DOHH2 (cell line): ENCODE results near the gene RNF224.

ENCODE experiments used
- H3F3A ChIP-seq: fragments of 200-600 bp; sonication (generic), shearing (Covaris generic); 2 replicates; pipeline ENCODE4 v1.6.0; 2016; ENCODE audit warnings: antibody characterized with exemption, mild to moderate bottlenecking; ENCODE audit not compliant: control insufficient read depth, insufficient read depth
- H3K27ac ChIP-seq: fragments of 200-600 bp; sonication (generic); 2 replicates; pipeline ENCODE4 v1.5.1; 2014; ENCODE audit warnings: low read depth, mild to moderate bottlenecking, low read length, moderate library complexity
- H3K27me3 ChIP-seq: fragments of 200-600 bp; sonication (generic); 2 replicates; pipeline ENCODE4 v1.6.1; 2014; ENCODE audit warnings: mild to moderate bottlenecking, low read length, mixed read lengths; ENCODE audit not compliant: control insufficient read depth
- H3K36me3 ChIP-seq: fragments of 200-600 bp; sonication (generic); 2 replicates; pipeline ENCODE4 v1.6.1; 2014; ENCODE audit warnings: mild to moderate bottlenecking, low read length, moderate library complexity, mixed read lengths; ENCODE audit not compliant: control insufficient read depth
- H3K4me1 ChIP-seq: fragments of 200-600 bp; sonication (generic); 2 replicates; pipeline ENCODE4 v1.6.1; 2014; ENCODE audit warnings: mild to moderate bottlenecking, low read length, mixed read lengths; ENCODE audit not compliant: control insufficient read depth
- H3K4me2 ChIP-seq: fragments of 200-600 bp; sonication (generic); 2 replicates; pipeline ENCODE4 v1.6.0; 2014; ENCODE audit warnings: mild to moderate bottlenecking, low read length, moderate library complexity
- H3K4me3 ChIP-seq: fragments of 200-600 bp; sonication (generic); 2 replicates; pipeline ENCODE4 v1.5.1; 2014; ENCODE audit warnings: mild to moderate bottlenecking, low read length, mixed read lengths
- H3K79me2 ChIP-seq: fragments of 200-600 bp; sonication (generic); 2 replicates; pipeline ENCODE4 v1.6.1; 2014; ENCODE audit warnings: mild to moderate bottlenecking, low read length, mixed read lengths; ENCODE audit not compliant: control insufficient read depth
- H3K9me2 ChIP-seq: fragments of 200-600 bp; sonication (generic); replicated peaks from 2 replicates; pipeline ENCODE4 v1.6.1; 2014; ENCODE audit warnings: mild to moderate bottlenecking, low read length, mixed read lengths; ENCODE audit not compliant: control insufficient read depth
- H3K9me3 ChIP-seq: fragments of 200-600 bp; sonication (generic); 2 replicates; pipeline ENCODE4 v1.6.1; 2014; ENCODE audit warnings: antibody characterized with exemption, low read length, mixed read lengths; ENCODE audit not compliant: control insufficient read depth, insufficient read depth
- H4K20me1 ChIP-seq: fragments of 200-600 bp; sonication (generic); 2 replicates; pipeline ENCODE4 v1.6.0; 2014; ENCODE audit warnings: low read depth, mild to moderate bottlenecking, antibody characterized with exemption, low read length, moderate library complexity; ENCODE audit not compliant: control insufficient read depth, insufficient read depth
- CTCF ChIP-seq: fragments of 200-600 bp; sonication (generic); IDR thresholded peaks from one replicate; pipeline ENCODE4 v1.5.1; 2014; ENCODE audit warnings: antibody characterized with exemption, mild to moderate bottlenecking, low read depth, low read length; ENCODE audit not compliant: poor library complexity, severe bottlenecking
- EZH2phosphoT487 ChIP-seq: fragments of 200-600 bp; sonication (generic); IDR thresholded peaks from 2 replicates; pipeline ENCODE4 v1.6.1; 2017; ENCODE audit warnings: borderline replicate concordance, mild to moderate bottlenecking, antibody characterized with exemption, low read length, moderate library complexity, mixed read lengths

The RNF224 gene

GRCh38 chr9:137231372-137232039 lies 4.2 kb downstream of the RNF224 start:
- no peaks in the 10 kb centered on the region for H3K79me2 ChIP-seq
- no peaks in the 10 kb centered on the region for H3K9me2 ChIP-seq
- H3K9me3 ChIP-seq, result no peaks in the 10 kb centered on the region
- no peaks in the 10 kb centered on the region for H3K36me3 ChIP-seq
- TF ChIP-seq EZH2phosphoT487 (no peak), CTCF (no peak)
- H3K27me3 ChIP-seq, result peaks cover 13% of the 10 kb centered on the region
- no peak overlapping the region for H3K27ac ChIP-seq
- H3K4me1 ChIP-seq, result peaks cover 33% of the 10 kb centered on the region
- no peak overlapping the region for H3K4me3 ChIP-seq
- H3F3A ChIP-seq, result no peaks in the 10 kb centered on the region
- no peak overlapping the region for H3K4me2 ChIP-seq
- H4K20me1 ChIP-seq, result no peaks in the 10 kb centered on the region

GRCh38 chr9:137232101-137232500 lies 4.8 kb downstream of the RNF224 start:
- Histone ChIP-seq H3K4me2 (no peak overlapping the region), H4K20me1 (no peaks in the 10 kb centered on the region), H3F3A (no peaks in the 10 kb centered on the region), H3K79me2 (peaks cover 3% of the 10 kb centered on the region), H3K27ac (no peak overlapping the region), H3K4me1 (peaks cover 37% of the 10 kb centered on the region), H3K27me3 (peaks cover 13% of the 10 kb centered on the region), H3K9me3 (no peaks in the 10 kb centered on the region), H3K4me3 (no peak overlapping the region), H3K36me3 (no peaks in the 10 kb centered on the region), H3K9me2 (no peaks in the 10 kb centered on the region)
- no peak for TF ChIP-seq CTCF
- no peak for TF ChIP-seq EZH2phosphoT487

- H3K4me2 ChIP-seq, result no peak overlapping the region
- H3K9me2 ChIP-seq, result no peaks in the 10 kb centered on the region
These were observed 5.2 kb downstream of the RNF224 start for GRCh38 chr9:137232510-137232909.

More at GRCh38 chr9:137232510-137232909, 5.2 kb downstream of the RNF224 start:
- Histone ChIP-seq H3K4me1 (peaks cover 37% of the 10 kb centered on the region), H3K27ac (no peak overlapping the region), H3K4me3 (no peak overlapping the region), H3K9me3 (no peaks in the 10 kb centered on the region), H4K20me1 (no peaks in the 10 kb centered on the region), H3K36me3 (no peaks in the 10 kb centered on the region), H3K27me3 (peaks cover 13% of the 10 kb centered on the region), H3K79me2 (peaks cover 7% of the 10 kb centered on the region), H3F3A (no peaks in the 10 kb centered on the region)
- TF ChIP-seq EZH2phosphoT487 (no peak), CTCF (no peak)
